K562 (cell line): ENCODE data around the gene DNPEP. TPM values are rescaled to one million over a fixed set of nuclear protein-coding genes. Genes with fewer than 3 reads are reported as not detected.

Source experiments
- ATAC-seq: fragments of 200-7000 bp; cut with Tn5 transposase; 3 replicates; pipeline ENCODE4 v1.9.1; 2020; ENCODE audit warnings: moderate library complexity
- BruUV-seq: library from RNA; stranded (reverse); fragments of 400-500 nt; replicated peaks from 2 replicates; lab custom pipeline; 2021; lab: Mats Ljungman, UMichigan
- CTCF ChIA-PET: fragments of 300-600 bp; formaldehyde crosslinking; extraction: SDS; loops from one replicate; lab custom pipeline; 2021; ENCODE audit warnings: low intra/inter-chr PET ratio; lab: Yijun Ruan, JAX
- POLR2A ChIA-PET: fragments of 300-600, 350-650 bp; sonication (Branson Sonifier 250); formaldehyde crosslinking; extraction: SDS; loops from one replicate; lab custom pipeline; 2021; ENCODE audit warnings: antibody characterized with exemption, inconsistent platforms; lab: Yijun Ruan, JAX
- DNase-seq, 4 experiments: peaks; one replicate each; pipeline versions ENCODE4 v3.0.0 to v3.0.0-alpha.2; 2011 to 2018; ENCODE audit warnings: low spot score in 3 of 4, mixed read lengths in 3 of 4; ENCODE audit errors: extremely low read depth in 1 of 4
- FAIRE-seq: peaks from 2 replicates; lab custom pipeline; 2011; peaks lifted over from hg19 to GRCh38; lab: Jason Lieb, UNC
- H2AFZ ChIP-seq: 2 replicates; pipeline ENCODE4 v1.6.0; 2011; ENCODE audit warnings: low read depth, low read length, control low read depth, inconsistent platforms
- H3K27ac ChIP-seq: fragments of 200-600 bp; 3 replicates; pipeline ENCODE4 v1.8.0; 2011; ENCODE audit warnings: low read depth, mild to moderate bottlenecking, control low read depth, inconsistent platforms, low read length, moderate library complexity, mixed read lengths; ENCODE audit errors: extremely low read depth
- H3K27me3 ChIP-seq, 2 experiments: fragments of 300-600 bp in 1 of 2; 2 replicates in 1 of 2; 3 replicates in 1 of 2; pipeline versions ENCODE4 v1.6.0 to v1.8.0; 2011; ENCODE audit warnings: inconsistent platforms in 2 of 2, low read length in 2 of 2, mild to moderate bottlenecking in 1 of 2, mixed read lengths in 1 of 2, moderate library complexity in 1 of 2; ENCODE audit not compliant: control insufficient read depth in 2 of 2, insufficient read depth in 2 of 2
- H3K36me3 ChIP-seq: fragments of 300-600 bp; 3 replicates; pipeline ENCODE4 v1.8.0; 2011; ENCODE audit warnings: mild to moderate bottlenecking, low read length, inconsistent platforms; ENCODE audit not compliant: control insufficient read depth, insufficient read depth
- H3K4me1 ChIP-seq, 2 experiments: fragments of 200-600 bp in 1 of 2; replicated peaks in 1 of 2; 2 replicates in 1 of 2; 3 replicates in 1 of 2; pipeline versions ENCODE4 v1.5.1 to v1.8.0; 2011; ENCODE audit warnings: inconsistent platforms in 2 of 2, low read length in 2 of 2, mild to moderate bottlenecking in 1 of 2, mixed read lengths in 1 of 2, moderate library complexity in 1 of 2; ENCODE audit not compliant: control insufficient read depth in 2 of 2, insufficient read depth in 2 of 2
- H3K4me2 ChIP-seq: 2 replicates; pipeline ENCODE4 v1.6.1; 2011; ENCODE audit warnings: low read length, control low read depth, inconsistent platforms, mixed read lengths; ENCODE audit not compliant: insufficient read depth
- H3K4me3 ChIP-seq: fragments of 200-600 bp; sonication (generic), shearing (Covaris generic); 2 replicates; pipeline ENCODE4 v1.5.1; 2016; ENCODE audit warnings: control low read depth, inconsistent platforms
- H3K79me2 ChIP-seq: fragments of 200-600 bp; 3 replicates; pipeline ENCODE4 v1.8.0; 2011; ENCODE audit warnings: low read length, inconsistent platforms; ENCODE audit not compliant: control insufficient read depth, insufficient read depth
- H3K9ac ChIP-seq, 2 experiments: 2 replicates each; pipeline versions ENCODE4 v1.6.0 to v1.6.1; 2011; ENCODE audit warnings: low read depth in 2 of 2, low read length in 2 of 2, control low read depth in 1 of 2, inconsistent platforms in 1 of 2, mild to moderate bottlenecking in 1 of 2, mixed read lengths in 1 of 2; ENCODE audit not compliant: insufficient read depth in 1 of 2
- H3K9me1 ChIP-seq: one replicate; pipeline ENCODE4 v1.6.0; 2011; ENCODE audit warnings: inconsistent platforms, mild to moderate bottlenecking, low read length, moderate library complexity; ENCODE audit not compliant: control insufficient read depth, insufficient read depth
- H3K9me3 ChIP-seq: replicated peaks from 2 replicates; pipeline ENCODE4 v1.5.1; 2011; ENCODE audit warnings: low read depth, low read length, inconsistent platforms; ENCODE audit not compliant: control insufficient read depth, insufficient read depth
- H4K20me1 ChIP-seq: replicated peaks from 2 replicates; pipeline ENCODE4 v1.6.1; 2011; ENCODE audit warnings: low read length, inconsistent platforms, mixed read lengths; ENCODE audit not compliant: control insufficient read depth, insufficient read depth
- IRF1 ChIP-seq: sonication (generic); formaldehyde crosslinking; IDR thresholded peaks from 2 replicates; pipeline ENCODE4 v1.8.0; 2022; ENCODE audit warnings: missing genetic modification reagents, mild to moderate bottlenecking, borderline replicate concordance
- NCOR1 ChIP-seq: fragments of 450-650 bp; IDR thresholded peaks from 2 replicates; pipeline ENCODE4 v1.6.1; 2016; ENCODE audit warnings: mild to moderate bottlenecking, moderate library complexity
- NFRKB ChIP-seq: fragments of 450-650 bp; IDR thresholded peaks from 2 replicates; pipeline ENCODE4 v1.6.1; 2016; ENCODE audit warnings: low read depth
- U2AF2 ChIP-seq: fragments of 200-400 bp; formaldehyde crosslinking; optimal IDR thresholded peaks from 2 replicates; pipeline ENCODE3; 2017; ENCODE audit warnings: low read depth, mild to moderate bottlenecking, low read length
- ZNF57 ChIP-seq: fragments of 450-650 bp; formaldehyde crosslinking; IDR thresholded peaks from 2 replicates; pipeline ENCODE4 v1.4.0; 2020; ENCODE audit warnings: mild to moderate bottlenecking, moderate library complexity
- WGBS: fragments of 100-300 bp; shearing (Covaris generic); methylation state at CpG from one replicate; pipeline ENCODE4 v1.1.6; 2016; ENCODE audit warnings: low coverage, mixed read lengths; ENCODE audit not compliant: insufficient coverage; ENCODE audit errors: missing lambda C conversion rate; 5-methylcytosine and 5-hydroxymethylcytosine counted together
- in situ Hi-C: fragments of 300-500 bp; cut with MboI; formaldehyde crosslinking; loops from 4 replicates; pipeline ENCODE4 v1.15.0; 2018; ENCODE audit warnings: inconsistent platforms, mixed read lengths
- intact Hi-C: fragments of 100-400 bp; cut with micrococcal nuclease; formaldehyde crosslinking; loops from 2 replicates; pipeline ENCODE4 v1.14.2; 2022
- polyA plus RNA-seq, 8 experiments: library from polyadenylated mRNA; depleted of rRNA in 4 of 8; stranded (reverse) in 5 of 8; unstranded in 3 of 8; fragments of >200 nt; fragmentation: Nextera tagmentation in 2 of 8; fragmentation: Illumina TruSeq in 1 of 8; extraction: Ambion mirVana in 2 of 8; extraction: Trizol in 1 of 8; gene quantifications; 2 replicates each; pipeline versions ENCODE4 v1.2.1 to v1.2.3, GENCODE V29; 2011 to 2014; ENCODE audit warnings: inconsistent platforms in 1 of 8, missing spikeins in 1 of 8
- total RNA-seq, 7 experiments: library from RNA; depleted of rRNA in 6 of 7; stranded (reverse); fragments of >200 nt in 6 of 7; fragmentation: Illumina TruSeq in 2 of 7; extraction: Trizol in 2 of 7; gene quantifications; 2 replicates each; pipeline versions ENCODE4 v1.2.1 to v1.2.3, GENCODE V29; 2011 to 2021; ENCODE audit warnings: low replicate concordance in 1 of 7
- TF ChIP-seq, protein P1 (sequence below): fragments of 450-650 bp; IDR thresholded peaks from 2 replicates; pipeline ENCODE4 v1.6.1; 2017; ENCODE audit warnings: antibody characterized with exemption, mild to moderate bottlenecking
- TF ChIP-seq, protein P2 (sequence below): IDR thresholded peaks from 3 replicates; pipeline ENCODE4 v1.6.1; 2011; ENCODE audit warnings: borderline replicate concordance, mild to moderate bottlenecking, moderate library complexity; ENCODE audit not compliant: insufficient read length; ENCODE audit errors: extremely low read depth

Gene DNPEP
- total and polyA plus RNA-seq, 9 of the 15 experiments (the other 6 are each of a cell fraction or from before 2014, with no cell fraction given): 34.6 to 71.4 (median 45.5) TPM

DNA sequence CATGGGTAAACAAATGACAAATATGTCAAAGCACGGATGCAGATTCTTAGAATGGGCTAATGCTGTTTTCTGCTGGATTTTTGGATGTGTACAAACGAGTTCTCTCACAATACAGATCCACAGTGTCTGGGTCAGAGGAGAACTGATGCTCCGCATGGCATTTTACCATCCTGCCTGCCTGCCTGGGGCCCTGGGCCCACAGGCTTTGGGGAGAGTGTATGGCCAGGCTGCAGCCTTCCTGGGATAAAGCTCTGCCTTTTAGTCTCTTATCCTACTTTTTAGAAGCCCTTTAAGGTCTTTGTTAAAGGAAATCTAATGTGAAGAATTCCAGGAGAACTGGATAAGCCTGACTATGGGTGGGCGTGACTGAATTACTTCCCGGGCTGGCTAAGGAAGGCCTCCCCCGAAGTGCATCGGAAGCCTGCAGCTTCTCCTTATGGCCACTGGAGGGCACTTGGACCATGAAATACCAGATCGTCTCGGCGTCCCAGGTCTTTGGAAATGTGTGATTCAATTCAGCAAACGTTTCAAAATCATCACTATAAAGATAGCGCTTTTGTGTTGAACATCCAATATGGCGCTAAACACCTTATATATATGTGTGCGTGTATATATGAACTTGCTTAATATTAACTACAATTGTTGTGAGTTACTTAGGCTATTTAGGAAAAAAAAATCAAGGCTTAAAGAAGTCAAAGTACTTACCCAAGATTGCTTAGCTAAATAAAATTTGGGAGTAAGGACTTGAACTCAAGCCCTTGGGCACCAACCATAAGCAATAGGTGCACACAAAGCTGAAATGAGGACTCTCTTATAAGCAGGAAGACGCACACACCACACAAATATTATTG lies 15.2 kb upstream of the DNPEP start (continued):
- TF ChIP-seq, protein P1, sequence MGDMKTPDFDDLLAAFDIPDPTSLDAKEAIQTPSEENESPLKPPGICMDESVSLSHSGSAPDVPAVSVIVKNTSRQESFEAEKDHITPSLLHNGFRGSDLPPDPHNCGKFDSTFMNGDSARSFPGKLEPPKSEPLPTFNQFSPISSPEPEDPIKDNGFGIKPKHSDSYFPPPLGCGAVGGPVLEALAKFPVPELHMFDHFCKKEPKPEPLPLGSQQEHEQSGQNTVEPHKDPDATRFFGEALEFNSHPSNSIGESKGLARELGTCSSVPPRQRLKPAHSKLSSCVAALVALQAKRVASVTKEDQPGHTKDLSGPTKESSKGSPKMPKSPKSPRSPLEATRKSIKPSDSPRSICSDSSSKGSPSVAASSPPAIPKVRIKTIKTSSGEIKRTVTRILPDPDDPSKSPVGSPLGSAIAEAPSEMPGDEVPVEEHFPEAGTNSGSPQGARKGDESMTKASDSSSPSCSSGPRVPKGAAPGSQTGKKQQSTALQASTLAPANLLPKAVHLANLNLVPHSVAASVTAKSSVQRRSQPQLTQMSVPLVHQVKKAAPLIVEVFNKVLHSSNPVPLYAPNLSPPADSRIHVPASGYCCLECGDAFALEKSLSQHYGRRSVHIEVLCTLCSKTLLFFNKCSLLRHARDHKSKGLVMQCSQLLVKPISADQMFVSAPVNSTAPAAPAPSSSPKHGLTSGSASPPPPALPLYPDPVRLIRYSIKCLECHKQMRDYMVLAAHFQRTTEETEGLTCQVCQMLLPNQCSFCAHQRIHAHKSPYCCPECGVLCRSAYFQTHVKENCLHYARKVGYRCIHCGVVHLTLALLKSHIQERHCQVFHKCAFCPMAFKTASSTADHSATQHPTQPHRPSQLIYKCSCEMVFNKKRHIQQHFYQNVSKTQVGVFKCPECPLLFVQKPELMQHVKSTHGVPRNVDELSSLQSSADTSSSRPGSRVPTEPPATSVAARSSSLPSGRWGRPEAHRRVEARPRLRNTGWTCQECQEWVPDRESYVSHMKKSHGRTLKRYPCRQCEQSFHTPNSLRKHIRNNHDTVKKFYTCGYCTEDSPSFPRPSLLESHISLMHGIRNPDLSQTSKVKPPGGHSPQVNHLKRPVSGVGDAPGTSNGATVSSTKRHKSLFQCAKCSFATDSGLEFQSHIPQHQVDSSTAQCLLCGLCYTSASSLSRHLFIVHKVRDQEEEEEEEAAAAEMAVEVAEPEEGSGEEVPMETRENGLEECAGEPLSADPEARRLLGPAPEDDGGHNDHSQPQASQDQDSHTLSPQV: no peak
- TF ChIP-seq NFRKB: no peak
- TF ChIP-seq, all 486 proteins: peak for 13

DNA sequence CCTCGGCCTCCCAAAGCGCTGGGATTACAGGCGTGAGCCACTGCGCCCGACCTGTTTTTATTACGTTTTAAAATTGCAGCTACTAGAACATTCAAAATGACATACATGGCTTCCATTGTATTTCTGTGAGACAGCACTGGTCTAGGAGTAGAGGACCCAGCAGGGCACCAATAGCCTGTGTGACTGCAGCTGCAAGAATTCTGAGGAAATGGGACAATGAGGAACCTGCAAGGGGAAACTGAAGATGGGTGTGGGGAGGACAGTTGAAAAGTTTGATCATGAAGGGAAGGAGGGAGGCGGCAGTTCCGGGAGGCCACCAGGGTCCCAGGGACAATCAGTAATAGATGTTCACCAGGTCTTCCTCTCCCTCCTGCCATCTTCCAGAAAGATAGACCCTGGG lies 13.9 kb upstream of the DNPEP start:
- H3K4me1 ChIP-seq: peaks cover 13 to 15% of the 10 kb centered on the region in 2 experiments
- ATAC-seq (no peak), DNase-seq (no peak), FAIRE-seq (no peak)
- POLR2A ChIA-PET: no interaction called here
- no peaks in the 10 kb centered on the region for H3K36me3 ChIP-seq
- no peaks in the 10 kb centered on the region for H3K27me3 ChIP-seq
- WGBS: 74% methylated on average over 5 of the region's 8 CpGs
- H3K27ac ChIP-seq: no peak overlapping the region
- in situ Hi-C loops: loop anchor here (5.0 kb wide), 1 partner anchor 36 kb away; no protein-coding TSS in a partner anchor
- no TSS peak for BruUV-seq
- H3K9ac ChIP-seq: no peak overlapping the region; a peak in 1 of 4 replicates
- H3K4me3 ChIP-seq: no peak overlapping the region
- H3K4me2 ChIP-seq: no peak overlapping the region
- intact Hi-C loops: loop anchor here (5.0 kb wide), 2 partner anchors 76 to 241 kb away; no protein-coding TSS in a partner anchor
- H3K9me1 ChIP-seq: no peaks in the 10 kb centered on the region
- CTCF ChIA-PET: interaction anchor here (1.8 to 2.6 kb wide), 2 partner anchors 108 to 129 kb away, joined by 8 to 25 read pairs; no protein-coding TSS in a partner anchor
- H4K20me1 ChIP-seq: no peaks in the 10 kb centered on the region
- H2AFZ ChIP-seq: no peak overlapping the region
- no peaks in the 10 kb centered on the region for H3K79me2 ChIP-seq
- no peaks in the 10 kb centered on the region for H3K9me3 ChIP-seq
- no peak for TF ChIP-seq U2AF2
- TF ChIP-seq NCOR1: no peak
- TF ChIP-seq IRF1 (CRISPR knock-in tag): no peak
- TF ChIP-seq ZNF57 (CRISPR knock-in tag): no peak
- TF ChIP-seq, protein P2, sequence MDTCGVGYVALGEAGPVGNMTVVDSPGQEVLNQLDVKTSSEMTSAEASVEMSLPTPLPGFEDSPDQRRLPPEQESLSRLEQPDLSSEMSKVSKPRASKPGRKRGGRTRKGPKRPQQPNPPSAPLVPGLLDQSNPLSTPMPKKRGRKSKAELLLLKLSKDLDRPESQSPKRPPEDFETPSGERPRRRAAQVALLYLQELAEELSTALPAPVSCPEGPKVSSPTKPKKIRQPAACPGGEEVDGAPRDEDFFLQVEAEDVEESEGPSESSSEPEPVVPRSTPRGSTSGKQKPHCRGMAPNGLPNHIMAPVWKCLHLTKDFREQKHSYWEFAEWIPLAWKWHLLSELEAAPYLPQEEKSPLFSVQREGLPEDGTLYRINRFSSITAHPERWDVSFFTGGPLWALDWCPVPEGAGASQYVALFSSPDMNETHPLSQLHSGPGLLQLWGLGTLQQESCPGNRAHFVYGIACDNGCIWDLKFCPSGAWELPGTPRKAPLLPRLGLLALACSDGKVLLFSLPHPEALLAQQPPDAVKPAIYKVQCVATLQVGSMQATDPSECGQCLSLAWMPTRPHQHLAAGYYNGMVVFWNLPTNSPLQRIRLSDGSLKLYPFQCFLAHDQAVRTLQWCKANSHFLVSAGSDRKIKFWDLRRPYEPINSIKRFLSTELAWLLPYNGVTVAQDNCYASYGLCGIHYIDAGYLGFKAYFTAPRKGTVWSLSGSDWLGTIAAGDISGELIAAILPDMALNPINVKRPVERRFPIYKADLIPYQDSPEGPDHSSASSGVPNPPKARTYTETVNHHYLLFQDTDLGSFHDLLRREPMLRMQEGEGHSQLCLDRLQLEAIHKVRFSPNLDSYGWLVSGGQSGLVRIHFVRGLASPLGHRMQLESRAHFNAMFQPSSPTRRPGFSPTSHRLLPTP: no peak
